ENCODE measurements around the gene BLMH.

The BLMH gene

DNA sequence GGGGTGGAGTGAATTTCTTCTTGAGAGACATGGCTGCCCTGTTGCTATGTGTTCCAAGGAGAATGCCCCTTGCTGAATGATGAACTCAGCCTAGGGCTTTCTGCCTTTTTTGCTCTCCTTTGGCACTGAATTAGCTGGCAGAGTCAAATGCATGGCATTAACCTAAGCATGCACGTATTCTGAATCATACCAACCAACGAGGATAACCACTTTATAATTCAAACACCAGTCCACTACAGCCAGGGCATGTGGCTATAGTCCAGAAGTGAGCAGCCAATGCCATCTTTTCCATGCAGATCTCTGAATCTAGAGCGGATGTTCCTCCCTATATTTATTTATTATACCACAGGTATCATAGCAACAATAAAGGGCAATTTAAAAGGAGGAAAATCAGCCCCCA lies 26.4 kb upstream of the BLMH start:
- H3K36me3 ChIP-seq (replicated peaks; ENCODE audit: insufficient read depth, low read length): no peaks in the 10 kb centered on the region
- TF ChIP-seq EZH2 (optimal IDR thresholded peaks at IDR 0.05; ENCODE audit: low read depth, low read length): no peak
- TF ChIP-seq, protein P1, sequence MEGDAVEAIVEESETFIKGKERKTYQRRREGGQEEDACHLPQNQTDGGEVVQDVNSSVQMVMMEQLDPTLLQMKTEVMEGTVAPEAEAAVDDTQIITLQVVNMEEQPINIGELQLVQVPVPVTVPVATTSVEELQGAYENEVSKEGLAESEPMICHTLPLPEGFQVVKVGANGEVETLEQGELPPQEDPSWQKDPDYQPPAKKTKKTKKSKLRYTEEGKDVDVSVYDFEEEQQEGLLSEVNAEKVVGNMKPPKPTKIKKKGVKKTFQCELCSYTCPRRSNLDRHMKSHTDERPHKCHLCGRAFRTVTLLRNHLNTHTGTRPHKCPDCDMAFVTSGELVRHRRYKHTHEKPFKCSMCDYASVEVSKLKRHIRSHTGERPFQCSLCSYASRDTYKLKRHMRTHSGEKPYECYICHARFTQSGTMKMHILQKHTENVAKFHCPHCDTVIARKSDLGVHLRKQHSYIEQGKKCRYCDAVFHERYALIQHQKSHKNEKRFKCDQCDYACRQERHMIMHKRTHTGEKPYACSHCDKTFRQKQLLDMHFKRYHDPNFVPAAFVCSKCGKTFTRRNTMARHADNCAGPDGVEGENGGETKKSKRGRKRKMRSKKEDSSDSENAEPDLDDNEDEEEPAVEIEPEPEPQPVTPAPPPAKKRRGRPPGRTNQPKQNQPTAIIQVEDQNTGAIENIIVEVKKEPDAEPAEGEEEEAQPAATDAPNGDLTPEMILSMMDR (IDR thresholded peaks at IDR 0.05; ENCODE audit: low read length): no peak
- TF ChIP-seq EZH2phosphoT487 (IDR thresholded peaks at IDR 0.05; ENCODE audit: low read length): no peak

GRCh38 chr17:30316736-30317135 lies 25.0 kb upstream of the BLMH start:
- Histone ChIP-seq H3K79me2 (ENCODE audit: low read length) (no peaks in the 10 kb centered on the region), H3K4me1 (ENCODE audit: low read length) (no peaks in the 10 kb centered on the region), H3K9ac (ENCODE audit: low read length) (no peak overlapping the region), H3K9me3 (replicated peaks; ENCODE audit: insufficient read depth, low read length) (no peaks in the 10 kb centered on the region), H3F3A (ENCODE audit: insufficient read depth, low read length) (no peaks in the 10 kb centered on the region), H2AFZ (ENCODE audit: low read length) (no peak overlapping the region), H3K4me2 (ENCODE audit: low read depth, low read length) (no peak overlapping the region), H3K27ac (ENCODE audit: low read length) (no peak overlapping the region), H3K9me2 (replicated peaks; ENCODE audit: insufficient read depth, low read length) (no peaks in the 10 kb centered on the region), H4K20me1 (ENCODE audit: insufficient read depth, low read length) (no peaks in the 10 kb centered on the region), H3K27me3 (replicated peaks; ENCODE audit: insufficient read depth, low read length) (no peaks in the 10 kb centered on the region), H3K4me3 (ENCODE audit: low read length) (no peak overlapping the region), H3K36me3 (replicated peaks; ENCODE audit: insufficient read depth, low read length) (no peaks in the 10 kb centered on the region)
- TF ChIP-seq, protein P1 (IDR thresholded peaks at IDR 0.05; ENCODE audit: low read length): no peak
- TF ChIP-seq EZH2phosphoT487 (IDR thresholded peaks at IDR 0.05; ENCODE audit: low read length): no peak
- TF ChIP-seq EZH2 (optimal IDR thresholded peaks at IDR 0.05; ENCODE audit: low read depth, low read length): no peak
- DNase-seq: no peak

More for the DNA sequence above, 26.4 kb upstream of the BLMH start:
- Histone ChIP-seq H3K4me3 (ENCODE audit: low read length) (no peak overlapping the region), H3K9ac (ENCODE audit: low read length) (no peak overlapping the region), H4K20me1 (ENCODE audit: insufficient read depth, low read length) (no peaks in the 10 kb centered on the region), H3K27me3 (replicated peaks; ENCODE audit: insufficient read depth, low read length) (no peaks in the 10 kb centered on the region), H3K79me2 (ENCODE audit: low read length) (no peaks in the 10 kb centered on the region), H3K9me3 (replicated peaks; ENCODE audit: insufficient read depth, low read length) (no peaks in the 10 kb centered on the region), H3K4me1 (ENCODE audit: low read length) (no peaks in the 10 kb centered on the region), H3F3A (ENCODE audit: insufficient read depth, low read length) (no peaks in the 10 kb centered on the region), H2AFZ (ENCODE audit: low read length) (no peak overlapping the region), H3K9me2 (replicated peaks; ENCODE audit: insufficient read depth, low read length) (no peaks in the 10 kb centered on the region), H3K27ac (ENCODE audit: low read length) (no peak overlapping the region), H3K4me2 (ENCODE audit: low read depth, low read length) (no peak overlapping the region)
- DNase-seq: no peak

DNA sequence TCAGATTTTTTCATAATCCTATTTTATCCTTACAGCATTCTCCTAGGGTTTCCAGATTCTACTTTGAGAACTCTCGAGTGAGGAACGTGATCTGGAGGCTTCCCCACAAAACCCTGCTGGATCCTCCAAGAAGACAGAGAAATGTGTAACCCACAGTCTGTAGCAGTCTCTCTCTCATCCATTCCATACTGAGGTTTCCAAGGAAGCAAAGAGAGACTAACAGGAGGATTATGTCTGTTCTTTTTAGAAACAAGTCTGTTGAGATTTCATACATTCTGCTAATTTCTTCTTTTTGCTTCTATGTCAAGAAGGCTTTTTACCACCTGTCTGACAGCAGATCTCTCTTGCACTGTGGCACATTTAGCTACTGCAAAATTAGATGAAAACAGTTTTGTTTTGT lies 23.4 kb upstream of the BLMH start:
- no peak for DNase-seq
- no peaks in the 10 kb centered on the region for H3K9me3 ChIP-seq (replicated peaks; ENCODE audit: insufficient read depth, low read length)
- no peaks in the 10 kb centered on the region for H3F3A ChIP-seq (ENCODE audit: insufficient read depth, low read length)
- no peak overlapping the region for H2AFZ ChIP-seq (ENCODE audit: low read length)
- no peaks in the 10 kb centered on the region for H3K36me3 ChIP-seq (replicated peaks; ENCODE audit: insufficient read depth, low read length)
- no peak overlapping the region for H3K9ac ChIP-seq (ENCODE audit: low read length)
- H3K79me2 ChIP-seq (ENCODE audit: low read length): no peaks in the 10 kb centered on the region
- no peaks in the 10 kb centered on the region for H3K27me3 ChIP-seq (replicated peaks; ENCODE audit: insufficient read depth, low read length)
- H3K4me3 ChIP-seq (ENCODE audit: low read length): no peak overlapping the region
- H3K4me2 ChIP-seq (ENCODE audit: low read depth, low read length): no peak overlapping the region
- H3K4me1 ChIP-seq (ENCODE audit: low read length): no peaks in the 10 kb centered on the region
- H4K20me1 ChIP-seq (ENCODE audit: insufficient read depth, low read length): no peaks in the 10 kb centered on the region
- TF ChIP-seq EZH2 (optimal IDR thresholded peaks at IDR 0.05; ENCODE audit: low read depth, low read length) (no peak), EZH2phosphoT487 (IDR thresholded peaks at IDR 0.05; ENCODE audit: low read length) (no peak)
- TF ChIP-seq, protein P1 (IDR thresholded peaks at IDR 0.05; ENCODE audit: low read length): no peak
- H3K27ac ChIP-seq (ENCODE audit: low read length): no peak overlapping the region
- H3K9me2 ChIP-seq (replicated peaks; ENCODE audit: insufficient read depth, low read length): no peaks in the 10 kb centered on the region
